ENCODE results near the gene SYT5. TPM values are rescaled to one million over a fixed set of nuclear protein-coding genes. Genes with fewer than 3 reads are reported as not detected.

SYT5 gene
- total and polyA plus RNA-seq, 2 of the 13 experiments (the other 11 are each of a cell fraction or from before 2014, with no cell fraction given): not detected

- TF ChIP-seq ZBED4 (CRISPR knock-in tag; IDR thresholded peaks at IDR 0.05; ENCODE audit: borderline replicate concordance): 0 out of 2 replicates have a peak, but pooled peaks have one; percentile 31
- TF ChIP-seq HNF4A (CRISPR knock-in tag; IDR thresholded peaks at IDR 0.05): peak; percentile 86
- TF ChIP-seq TEAD3 (CRISPR knock-in tag; optimal IDR thresholded peaks at IDR 0.05; ENCODE audit: borderline replicate concordance): peak; percentile 39
- TF ChIP-seq ZNF772 (CRISPR knock-in tag; IDR thresholded peaks at IDR 0.05): no peak
- TF ChIP-seq NCOA1 (CRISPR knock-in tag; IDR thresholded peaks at IDR 0.05): peak; percentile 63; the same call in 1 of the 2 replicates
- TF ChIP-seq KLF11 (CRISPR knock-in tag; IDR thresholded peaks at IDR 0.05): peak; percentile 53; the same call in 1 of the 2 replicates
- TF ChIP-seq YEATS4 (CRISPR knock-in tag; IDR thresholded peaks at IDR 0.05; ENCODE audit: borderline replicate concordance): 0 out of 2 replicates have a peak, but pooled peaks have one; percentile 24
- no peak for TF ChIP-seq ZNF710 (CRISPR knock-in tag; IDR thresholded peaks at IDR 0.05; ENCODE audit: borderline replicate concordance)
- TF ChIP-seq FOXM1 (CRISPR knock-in tag; IDR thresholded peaks at IDR 0.05): no peak
- TF ChIP-seq ARNTL (CRISPR knock-in tag; IDR thresholded peaks at IDR 0.05): peak; percentile 46; the same call in 1 of the 2 replicates
- TF ChIP-seq ZNF292 (CRISPR knock-in tag; IDR thresholded peaks at IDR 0.05; ENCODE audit: borderline replicate concordance, low read depth): no peak
- TF ChIP-seq NR2C2 (CRISPR knock-in tag; IDR thresholded peaks at IDR 0.05; ENCODE audit: borderline replicate concordance): peak; percentile 51
- no peak for TF ChIP-seq RFX5 (IDR thresholded peaks at IDR 0.05; ENCODE audit: low read depth, low read length)
- TF ChIP-seq ZBTB7A (CRISPR knock-in tag; IDR thresholded peaks at IDR 0.05): peak; percentile 61; the same call in 1 of the 2 replicates
- no peak for TF ChIP-seq SMAD3 (CRISPR knock-in tag; IDR thresholded peaks at IDR 0.05)
- no peak for TF ChIP-seq ZNF704 (CRISPR knock-in tag; IDR thresholded peaks at IDR 0.05; ENCODE audit: borderline replicate concordance)
- TF ChIP-seq CEBPG (CRISPR knock-in tag; IDR thresholded peaks at IDR 0.05): 0 out of 2 replicates have a peak, but pooled peaks have one; percentile 32
- 0 out of 2 replicates have a peak, but pooled peaks have one; percentile 32 for TF ChIP-seq ZNF44 (CRISPR knock-in tag; IDR thresholded peaks at IDR 0.05)
- TF ChIP-seq HDAC2 (CRISPR knock-in tag; IDR thresholded peaks at IDR 0.05): peak; percentile 68
- no peak for TF ChIP-seq PAF1 (CRISPR knock-in tag; IDR thresholded peaks at IDR 0.05)
- 0 out of 2 replicates have a peak, but pooled peaks have one; percentile 61 for TF ChIP-seq THAP7 (CRISPR knock-in tag; IDR thresholded peaks at IDR 0.05)
Measured at GRCh38 chr19:55228403-55229031, 48.4 kb upstream of the SYT5 start, which contains the start of gene TMEM86B (continued).
